ENCODE data around the gene GDAP2. TPM values are rescaled to one million over a fixed set of nuclear protein-coding genes. Genes with fewer than 3 reads are reported as not detected.

GDAP2 gene
- total RNA-seq, 1 donor from 2014 or later, result 31.6 TPM

DNA sequence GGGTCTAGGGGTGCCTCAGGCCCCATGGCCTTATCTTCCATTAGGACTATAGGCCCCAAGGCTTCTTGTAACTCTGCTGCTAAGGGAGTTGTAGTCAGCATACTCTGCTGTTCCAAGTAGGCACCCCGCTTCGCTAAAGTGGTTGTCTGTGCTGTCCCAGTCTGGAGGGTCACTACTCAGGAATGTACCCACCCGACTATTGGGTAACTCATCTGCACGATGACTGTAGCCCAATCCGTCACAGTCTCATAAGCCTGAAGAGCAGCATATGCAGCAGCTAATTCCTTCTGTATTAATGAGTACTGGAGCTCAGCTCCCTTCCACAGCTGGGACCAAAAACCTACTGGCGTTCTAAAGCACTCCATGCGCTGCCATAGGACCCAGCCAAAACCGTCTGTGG lies 111.0 kb downstream of the GDAP2 start:
- FAIRE-seq (no peak), DNase-seq (ENCODE audit: low read depth) (no peak)
- no peaks in the 10 kb centered on the region for H3K36me3 Mint-ChIP-seq (ENCODE audit: low read depth, unreplicated experiment)
- H3K27me3 ChIP-seq (ENCODE audit: insufficient read depth, low read length), result no peaks in the 10 kb centered on the region
- no peak overlapping the region for H3K4me3 ChIP-seq (ENCODE audit: insufficient read depth, low read depth, low read length)
- H2AFZ ChIP-seq (ENCODE audit: low read depth, low read length), result no peak overlapping the region
- TF ChIP-seq EZH2 (IDR thresholded peaks at IDR 0.05; ENCODE audit: insufficient read depth, low read length), result no peak
- TF ChIP-seq, protein P1, sequence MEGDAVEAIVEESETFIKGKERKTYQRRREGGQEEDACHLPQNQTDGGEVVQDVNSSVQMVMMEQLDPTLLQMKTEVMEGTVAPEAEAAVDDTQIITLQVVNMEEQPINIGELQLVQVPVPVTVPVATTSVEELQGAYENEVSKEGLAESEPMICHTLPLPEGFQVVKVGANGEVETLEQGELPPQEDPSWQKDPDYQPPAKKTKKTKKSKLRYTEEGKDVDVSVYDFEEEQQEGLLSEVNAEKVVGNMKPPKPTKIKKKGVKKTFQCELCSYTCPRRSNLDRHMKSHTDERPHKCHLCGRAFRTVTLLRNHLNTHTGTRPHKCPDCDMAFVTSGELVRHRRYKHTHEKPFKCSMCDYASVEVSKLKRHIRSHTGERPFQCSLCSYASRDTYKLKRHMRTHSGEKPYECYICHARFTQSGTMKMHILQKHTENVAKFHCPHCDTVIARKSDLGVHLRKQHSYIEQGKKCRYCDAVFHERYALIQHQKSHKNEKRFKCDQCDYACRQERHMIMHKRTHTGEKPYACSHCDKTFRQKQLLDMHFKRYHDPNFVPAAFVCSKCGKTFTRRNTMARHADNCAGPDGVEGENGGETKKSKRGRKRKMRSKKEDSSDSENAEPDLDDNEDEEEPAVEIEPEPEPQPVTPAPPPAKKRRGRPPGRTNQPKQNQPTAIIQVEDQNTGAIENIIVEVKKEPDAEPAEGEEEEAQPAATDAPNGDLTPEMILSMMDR (IDR thresholded peaks at IDR 0.05; ENCODE audit: insufficient read depth, low read depth, low read length), result no peak
- H4K20me1 ChIP-seq (ENCODE audit: insufficient read depth, low read length), result no peaks in the 10 kb centered on the region
- H3K27ac ChIP-seq (ENCODE audit: low read depth, low read length), result no peak overlapping the region
- H3K4me1 ChIP-seq (ENCODE audit: insufficient read depth, low read length), result peaks cover 27% of the 10 kb centered on the region
- H3K9me3 Mint-ChIP-seq (ENCODE audit: unreplicated experiment), result peaks cover 3% of the 10 kb centered on the region
- no peaks in the 10 kb centered on the region for H3K36me3 ChIP-seq (ENCODE audit: insufficient read depth, low read length)
- H3K27ac Mint-ChIP-seq (ENCODE audit: unreplicated experiment), result no peak overlapping the region
- no peak overlapping the region for H3K4me3 Mint-ChIP-seq (ENCODE audit: unreplicated experiment)
- peaks cover 36% of the 10 kb centered on the region for H3K4me1 Mint-ChIP-seq (ENCODE audit: low read depth, unreplicated experiment)
- no peaks in the 10 kb centered on the region for H3K9me3 ChIP-seq (ENCODE audit: insufficient read depth, low read depth, low read length)
- H3K79me2 ChIP-seq (ENCODE audit: insufficient read depth, low read length), result no peaks in the 10 kb centered on the region
- H3K9ac ChIP-seq (ENCODE audit: low read length), result no peak overlapping the region
- H3K4me2 ChIP-seq (ENCODE audit: low read length), result no peak overlapping the region
- H3K27me3 Mint-ChIP-seq (ENCODE audit: low read depth, unreplicated experiment), result no peaks in the 10 kb centered on the region

DNA sequence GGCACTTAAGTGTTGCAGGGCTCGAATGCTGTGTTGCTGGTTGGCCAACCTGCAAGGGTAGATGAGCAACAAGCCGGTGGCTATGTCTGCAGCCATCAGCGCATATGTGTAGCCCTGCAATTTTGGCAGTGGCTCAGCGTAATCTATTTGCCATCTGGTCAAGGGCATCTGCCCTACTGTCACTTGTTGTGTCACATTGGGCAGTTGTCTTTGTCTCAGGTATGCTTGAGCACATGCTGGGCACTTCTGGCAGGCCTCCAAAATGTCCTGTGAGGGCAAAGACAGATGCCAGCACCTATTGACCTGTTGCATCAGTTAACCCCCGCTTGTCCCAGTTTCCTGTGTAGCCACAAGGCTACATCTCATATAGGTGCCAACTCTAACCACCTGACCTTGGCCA lies 111.8 kb downstream of the GDAP2 start:
- no peak overlapping the region for H3K4me3 ChIP-seq (ENCODE audit: insufficient read depth, low read depth, low read length)
- H2AFZ ChIP-seq (ENCODE audit: low read depth, low read length), result no peak overlapping the region
- no peak overlapping the region for H3K27ac Mint-ChIP-seq (ENCODE audit: unreplicated experiment)
- no peak overlapping the region for H3K9ac ChIP-seq (ENCODE audit: low read length)
- H3K4me2 ChIP-seq (ENCODE audit: low read length), result no peak overlapping the region
- no peaks in the 10 kb centered on the region for H3K27me3 ChIP-seq (ENCODE audit: insufficient read depth, low read length)
- peaks cover 3% of the 10 kb centered on the region for H3K9me3 Mint-ChIP-seq (ENCODE audit: unreplicated experiment)
- H4K20me1 ChIP-seq (ENCODE audit: insufficient read depth, low read length), result no peaks in the 10 kb centered on the region
- DNase-seq (ENCODE audit: low read depth) (no peak), FAIRE-seq (no peak)
- TF ChIP-seq EZH2 (IDR thresholded peaks at IDR 0.05; ENCODE audit: insufficient read depth, low read length), result no peak
- TF ChIP-seq, protein P1 (IDR thresholded peaks at IDR 0.05; ENCODE audit: insufficient read depth, low read depth, low read length), result no peak
- H3K27me3 Mint-ChIP-seq (ENCODE audit: low read depth, unreplicated experiment), result no peaks in the 10 kb centered on the region
- H3K27ac ChIP-seq (ENCODE audit: low read depth, low read length), result no peak overlapping the region
- H3K79me2 ChIP-seq (ENCODE audit: insufficient read depth, low read length), result no peaks in the 10 kb centered on the region
- no peaks in the 10 kb centered on the region for H3K36me3 Mint-ChIP-seq (ENCODE audit: low read depth, unreplicated experiment)
- H3K9me3 ChIP-seq (ENCODE audit: insufficient read depth, low read depth, low read length), result no peaks in the 10 kb centered on the region
- H3K4me1 Mint-ChIP-seq (ENCODE audit: low read depth, unreplicated experiment), result peaks cover 41% of the 10 kb centered on the region
- no peak overlapping the region for H3K4me3 Mint-ChIP-seq (ENCODE audit: unreplicated experiment)
- H3K36me3 ChIP-seq (ENCODE audit: insufficient read depth, low read length), result no peaks in the 10 kb centered on the region
- peaks cover 27% of the 10 kb centered on the region for H3K4me1 ChIP-seq (ENCODE audit: insufficient read depth, low read length)

DNA sequence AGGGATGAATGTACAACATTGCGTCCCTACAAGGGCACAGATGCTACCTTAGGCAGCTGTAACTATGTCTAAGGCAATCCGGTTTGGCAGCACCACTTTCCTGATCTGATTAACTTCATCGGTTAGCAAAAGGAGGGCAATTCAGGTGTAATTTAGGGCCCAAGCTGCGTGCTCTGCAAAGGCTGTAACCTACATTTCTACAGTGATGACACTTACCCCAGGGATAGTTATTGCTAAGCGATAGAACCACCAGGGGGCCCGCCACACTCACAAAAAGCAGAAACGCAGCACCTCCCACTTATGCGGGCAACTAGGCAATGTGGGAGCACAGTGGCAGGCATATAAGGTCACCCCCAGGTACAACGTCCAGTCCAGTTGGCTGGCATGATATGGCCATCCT lies 113.5 kb downstream of the GDAP2 start:
- H3K4me2 ChIP-seq (ENCODE audit: low read length), result no peak overlapping the region
- Mint-ChIP-seq H3K4me1 (ENCODE audit: low read depth, unreplicated experiment) (peaks cover 29% of the 10 kb centered on the region), H3K27ac (ENCODE audit: unreplicated experiment) (no peak overlapping the region), H3K27me3 (ENCODE audit: low read depth, unreplicated experiment) (no peaks in the 10 kb centered on the region), H3K36me3 (ENCODE audit: low read depth, unreplicated experiment) (no peaks in the 10 kb centered on the region), H3K9me3 (ENCODE audit: unreplicated experiment) (peaks cover 3% of the 10 kb centered on the region), H3K4me3 (ENCODE audit: unreplicated experiment) (no peak overlapping the region)
- H3K4me3 ChIP-seq (ENCODE audit: insufficient read depth, low read depth, low read length), result no peak overlapping the region
- TF ChIP-seq, protein P1 (IDR thresholded peaks at IDR 0.05; ENCODE audit: insufficient read depth, low read depth, low read length), result no peak
- TF ChIP-seq EZH2 (IDR thresholded peaks at IDR 0.05; ENCODE audit: insufficient read depth, low read length), result no peak
- peaks cover 19% of the 10 kb centered on the region for H3K4me1 ChIP-seq (ENCODE audit: insufficient read depth, low read length)
- no peak overlapping the region for H3K9ac ChIP-seq (ENCODE audit: low read length)
- no peaks in the 10 kb centered on the region for H4K20me1 ChIP-seq (ENCODE audit: insufficient read depth, low read length)
- H3K36me3 ChIP-seq (ENCODE audit: insufficient read depth, low read length), result no peaks in the 10 kb centered on the region
- H3K27me3 ChIP-seq (ENCODE audit: insufficient read depth, low read length), result no peaks in the 10 kb centered on the region
- H3K9me3 ChIP-seq (ENCODE audit: insufficient read depth, low read depth, low read length), result no peaks in the 10 kb centered on the region
- no peaks in the 10 kb centered on the region for H3K79me2 ChIP-seq (ENCODE audit: insufficient read depth, low read length)
- DNase-seq (ENCODE audit: low read depth) (no peak), FAIRE-seq (no peak)
- no peak overlapping the region for H2AFZ ChIP-seq (ENCODE audit: low read depth, low read length)
- H3K27ac ChIP-seq (ENCODE audit: low read depth, low read length), result no peak overlapping the region

Measured in astrocyte (in vitro differentiated cells and primary cell).